Suprapubic skin (tissue), 4 donors: Measurements from ENCODE around the gene EDNRB.

Experiments used
- CTCF ChIP-seq, 2 donors: fragments of 200-600 bp in 1 of 2; fragments of 450-650 bp in 1 of 2; sonication (generic) in 1 of 2; IDR thresholded peaks; one replicate each; pipeline ENCODE4 v1.5.1; 2016 to 2019; ENCODE audit warnings: antibody characterized with exemption in 2 of 2, mild to moderate bottlenecking in 1 of 2, moderate library complexity in 1 of 2
- POLR2A ChIP-seq, 2 donors: fragments of 450-650 bp; IDR thresholded peaks; one replicate each; pipeline ENCODE4 v1.6.1; 2017; ENCODE audit warnings: antibody characterized with exemption in 2 of 2, mild to moderate bottlenecking in 2 of 2, moderate library complexity in 2 of 2
- POLR2AphosphoS5 ChIP-seq, 3 donors: sonication (generic); formaldehyde crosslinking; IDR thresholded peaks; one replicate each; pipeline ENCODE4 v1.6.1; 2017; ENCODE audit warnings: antibody characterized with exemption in 3 of 3

- TF ChIP-seq POLR2A (IDR thresholded peaks at IDR 0.05), result no peak
- TF ChIP-seq CTCF (IDR thresholded peaks at IDR 0.05), result no peak
- no peak for TF ChIP-seq POLR2AphosphoS5 (IDR thresholded peaks at IDR 0.05)
These were observed 10.1 kb downstream of the EDNRB start for GRCh38 chr13:77908531-77908930.
